Fibroblast of upper back skin (primary cell): ENCODE results near the gene ENTPD8.
A peak's percentile ranks its signal among the peaks of the same experiment; 100 is the strongest.
"Not testable (repeated sequence)": the region's sequence is repeated elsewhere in the genome, so short reads cannot be mapped to it uniquely, and the experiment has no call there.

ENCODE experiments used
- DNase-seq: peaks from one replicate; pipeline ENCODE4 v3.0.0-alpha.2; 2013

The ENTPD8 gene

GRCh38 chr9:137410236-137410890 is 30.8 kb downstream of the ENTPD8 start:
- DNase-seq: not testable (repeated sequence)

GRCh38 chr9:137409515-137409914 is 31.6 kb downstream of the ENTPD8 start:
- no peak for DNase-seq

- DNase-seq: no peak
Observed at GRCh38 chr9:137408651-137409405, 32.3 kb downstream of the ENTPD8 start.

GRCh38 chr9:137407590-137408300 is 33.4 kb downstream of the ENTPD8 start:
- no peak for DNase-seq

GRCh38 chr9:137406876-137407589 is 34.1 kb downstream of the ENTPD8 start:
- DNase-seq: peak; percentile 44

GRCh38 chr9:137406085-137406760 is 34.9 kb downstream of the ENTPD8 start:
- no peak for DNase-seq

- no peak for DNase-seq
Observed at GRCh38 chr9:137405677-137406081, 35.5 kb downstream of the ENTPD8 start.

- no peak for DNase-seq
Observed at GRCh38 chr9:137404961-137405567, 36.1 kb downstream of the ENTPD8 start.

- no peak for DNase-seq
Observed at GRCh38 chr9:137403269-137403668, 37.9 kb downstream of the ENTPD8 start.

- DNase-seq: no peak
Observed at GRCh38 chr9:137402746-137403145, 38.4 kb downstream of the ENTPD8 start.

- DNase-seq: no peak
Observed at GRCh38 chr9:137398561-137399468, 42.3 kb downstream of the ENTPD8 start.

GRCh38 chr9:137397675-137398423 is 43.3 kb downstream of the ENTPD8 start:
- no peak for DNase-seq

- DNase-seq: no peak
Observed at GRCh38 chr9:137396634-137397367, 44.4 kb downstream of the ENTPD8 start.

- DNase-seq: peak; percentile 52
Observed at GRCh38 chr9:137396227-137396626, 44.9 kb downstream of the ENTPD8 start.

- DNase-seq: no peak
Observed at GRCh38 chr9:137395666-137396010, 45.5 kb downstream of the ENTPD8 start.

GRCh38 chr9:137394866-137395665 is 46.1 kb downstream of the ENTPD8 start:
- no peak for DNase-seq

GRCh38 chr9:137393176-137394150 is 47.7 kb downstream of the ENTPD8 start:
- no peak for DNase-seq
